Right renal cortex interstitium (tissue), 3 donors: ENCODE data around the gene PYCR2. TPM values are rescaled to one million over a fixed set of nuclear protein-coding genes. Genes with fewer than 3 reads are reported as not detected.
"Not testable (repeated sequence)": the region's sequence is repeated elsewhere in the genome, so short reads cannot be mapped to it uniquely, and the experiment has no call there.

Experiments
- DNase-seq, 3 donors: peaks; one replicate each; pipeline ENCODE4 v3.0.0-alpha.2; 2013; ENCODE audit warnings: low read depth in 3 of 3, low spot score in 2 of 3
- polyA plus RNA-seq, 3 donors: library from polyadenylated mRNA; unstranded; fragments of 120-200 nt; gene quantifications; one replicate each; pipeline ENCODE4 v1.2.1, GENCODE V29; 2013; ENCODE audit not compliant: insufficient read length in 3 of 3

The PYCR2 gene
- polyA plus RNA-seq = 10 to 100 TPM; 40.2 to 50.2 (median 48.4) TPM

DNA sequence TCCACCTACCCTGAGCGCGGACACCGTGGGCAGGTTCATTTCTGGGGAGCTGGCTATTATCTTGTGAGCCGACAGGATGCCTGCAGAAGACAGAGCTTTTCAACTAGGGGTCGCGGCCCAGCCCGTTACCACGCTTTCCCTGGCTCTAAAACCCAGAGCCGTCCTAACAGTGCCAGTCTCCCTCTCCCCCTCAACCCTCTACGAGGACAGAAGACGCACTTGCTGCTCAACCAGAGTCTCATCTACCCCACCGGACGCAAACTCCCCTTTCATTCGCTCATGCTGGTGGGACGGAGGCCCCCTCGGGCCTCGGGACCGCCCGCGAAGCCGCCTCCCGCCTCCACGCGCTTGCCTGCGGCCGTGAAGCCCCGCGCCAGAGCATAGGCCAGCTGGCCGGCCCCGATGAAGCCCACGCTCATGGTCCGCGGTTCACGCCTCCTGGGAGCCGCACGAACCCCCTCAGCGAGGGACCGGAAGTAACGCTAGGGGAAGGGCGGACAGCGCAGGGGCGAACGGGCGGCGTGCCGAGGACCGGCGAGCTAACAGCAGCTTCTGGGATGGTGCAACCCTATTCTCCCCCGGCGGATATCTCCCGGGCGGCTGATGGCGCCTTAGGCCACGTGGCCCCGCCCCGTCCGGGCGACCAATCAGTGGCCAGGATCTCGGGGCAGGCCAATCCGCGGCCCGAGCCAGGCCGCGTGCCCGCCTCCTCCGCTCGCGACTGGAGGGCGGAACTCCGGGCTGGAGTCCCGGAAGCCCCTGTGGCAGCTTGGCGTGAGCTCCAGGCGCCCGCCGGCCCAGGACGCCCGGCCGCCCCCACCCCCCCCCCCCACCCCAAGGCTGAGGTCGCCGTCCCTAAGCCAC is at the start of gene PYCR2:
Gene PYCR2, minus strand, starts transcription at position 559 of the 864 bp plus-strand sequence. Its CDS starts 140 bp downstream, at position 419.
- peak; percentile 85 to 93 (median 87) for DNase-seq

DNA sequence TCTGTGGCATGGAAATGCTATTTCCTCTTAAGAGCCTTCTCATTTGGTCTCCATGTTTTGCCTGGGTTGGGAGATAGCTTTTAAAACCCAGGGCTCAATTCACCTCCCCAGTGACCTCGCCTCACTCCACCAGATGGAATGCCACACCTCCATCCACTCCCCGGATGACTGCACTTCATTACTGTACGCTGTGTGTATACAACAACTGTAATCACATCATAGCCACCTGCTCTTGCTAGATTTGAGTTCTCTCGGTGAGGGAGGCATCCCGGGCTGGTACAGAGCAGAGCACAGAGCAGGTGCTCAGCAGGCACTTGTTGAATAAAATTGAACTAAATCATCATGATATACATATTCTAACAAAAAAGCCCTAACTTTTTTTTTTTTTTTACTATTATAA is 49.1 kb upstream of the PYCR2 start:
- DNase-seq = peak in 1 of 3 donors; percentile 38

DNA sequence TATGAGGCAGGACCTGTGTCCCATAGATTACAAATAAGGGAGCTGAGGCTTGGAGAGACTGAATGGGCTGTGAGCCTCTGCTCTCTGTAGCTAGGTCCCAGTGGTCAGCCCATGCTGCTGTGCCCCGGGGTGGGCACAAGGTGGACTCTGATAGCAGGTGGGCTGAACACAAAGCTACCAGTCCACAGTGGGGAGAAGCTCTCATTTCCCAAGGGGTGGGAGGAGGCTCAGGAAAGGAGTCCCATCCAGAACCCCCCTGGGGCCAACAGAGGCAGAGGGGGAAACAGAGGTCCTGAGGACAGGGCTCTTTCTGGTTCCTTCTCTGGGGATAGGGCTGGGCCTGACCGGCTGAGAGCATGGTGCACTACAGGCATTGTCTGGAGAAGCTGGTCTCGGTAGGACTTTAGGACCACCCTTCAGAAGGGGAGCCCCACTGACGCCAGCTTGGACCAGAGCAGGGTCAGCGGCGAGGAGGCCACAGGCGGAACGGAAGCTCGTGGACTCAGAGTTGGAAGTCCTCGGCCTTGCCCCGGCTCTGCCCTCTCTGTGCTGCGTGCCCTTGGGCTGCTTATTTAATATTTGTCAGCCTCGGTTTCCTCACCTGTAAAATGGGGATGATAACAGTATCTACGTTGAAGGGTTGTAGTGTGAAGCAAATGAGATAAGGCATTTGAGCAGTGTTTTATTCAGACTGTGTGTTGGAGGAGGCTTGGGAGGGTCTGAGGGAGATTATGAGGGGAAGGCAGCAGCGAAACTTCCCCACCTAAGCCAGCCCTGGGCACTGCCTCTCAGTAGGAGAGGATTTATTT is 48.5 kb upstream of the PYCR2 start:
- no peak for DNase-seq

DNA sequence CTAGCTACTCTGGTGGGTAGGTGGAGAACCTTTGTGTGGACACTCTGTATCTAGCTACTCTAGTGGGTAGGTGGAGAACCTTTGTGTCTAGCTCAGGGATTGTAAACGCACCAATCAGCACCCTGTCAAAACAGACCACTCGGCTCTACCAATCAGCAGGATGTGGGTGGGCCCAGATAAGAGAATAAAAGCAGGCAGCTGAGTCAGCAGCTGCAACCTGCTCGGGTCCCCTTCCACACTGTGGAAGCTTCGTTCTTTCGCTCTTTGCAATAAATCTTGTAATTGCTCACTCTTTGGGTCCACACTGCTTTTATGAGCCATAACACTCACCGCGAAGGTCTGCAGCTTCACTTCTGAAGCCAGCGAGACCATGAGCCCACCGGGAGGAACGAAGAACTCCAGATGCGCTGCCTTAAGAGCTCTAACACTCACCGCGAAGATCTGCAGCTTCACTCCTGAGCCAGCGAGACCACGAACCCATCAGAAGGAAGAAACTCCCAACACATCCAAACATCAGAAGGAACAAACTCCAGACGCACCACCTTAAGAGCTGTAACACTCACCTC is 46.6 kb upstream of the PYCR2 start:
- not testable (repeated sequence) for DNase-seq

DNA sequence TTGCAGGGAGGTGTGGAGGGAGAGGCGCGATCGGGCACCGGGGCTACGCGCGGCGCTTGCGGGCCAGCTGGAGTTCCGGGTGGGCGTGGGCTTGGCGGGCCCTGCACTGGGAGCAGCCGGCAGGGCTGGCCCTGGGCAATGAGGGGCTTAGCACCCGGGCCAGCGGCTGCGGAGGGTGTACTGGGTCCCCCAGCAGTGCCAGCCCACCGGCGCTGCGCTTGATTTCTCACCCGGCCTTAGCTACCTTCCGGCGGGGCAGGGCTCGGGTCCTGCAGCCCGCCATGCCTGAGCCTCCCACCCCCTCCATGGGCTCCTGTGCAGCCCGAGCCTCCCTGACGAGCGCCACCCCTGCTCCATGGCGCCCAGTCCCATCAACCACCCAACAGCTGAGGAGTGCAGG is 45.7 kb upstream of the PYCR2 start:
- not testable (repeated sequence) for DNase-seq

DNA sequence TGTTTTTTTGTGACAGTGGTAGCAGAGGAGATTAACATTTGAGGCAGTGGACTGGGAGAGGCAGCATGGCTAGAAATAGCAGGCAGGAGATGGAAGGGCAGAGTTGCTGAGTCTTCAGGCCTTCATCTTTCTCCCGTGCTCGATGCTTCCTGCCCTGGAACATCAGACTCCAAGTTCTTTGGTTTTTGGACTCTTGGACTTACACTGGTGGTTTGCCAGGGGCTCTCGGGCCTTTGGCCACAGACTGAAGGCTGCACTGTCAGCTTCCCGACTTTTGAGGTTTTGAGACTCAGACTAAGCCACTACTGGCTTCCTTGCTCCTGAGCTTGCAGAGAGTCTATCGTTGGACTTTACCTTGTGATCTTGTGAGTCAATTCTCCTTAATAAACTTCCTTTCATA is 41.2 kb upstream of the PYCR2 start:
- DNase-seq = no peak

DNA sequence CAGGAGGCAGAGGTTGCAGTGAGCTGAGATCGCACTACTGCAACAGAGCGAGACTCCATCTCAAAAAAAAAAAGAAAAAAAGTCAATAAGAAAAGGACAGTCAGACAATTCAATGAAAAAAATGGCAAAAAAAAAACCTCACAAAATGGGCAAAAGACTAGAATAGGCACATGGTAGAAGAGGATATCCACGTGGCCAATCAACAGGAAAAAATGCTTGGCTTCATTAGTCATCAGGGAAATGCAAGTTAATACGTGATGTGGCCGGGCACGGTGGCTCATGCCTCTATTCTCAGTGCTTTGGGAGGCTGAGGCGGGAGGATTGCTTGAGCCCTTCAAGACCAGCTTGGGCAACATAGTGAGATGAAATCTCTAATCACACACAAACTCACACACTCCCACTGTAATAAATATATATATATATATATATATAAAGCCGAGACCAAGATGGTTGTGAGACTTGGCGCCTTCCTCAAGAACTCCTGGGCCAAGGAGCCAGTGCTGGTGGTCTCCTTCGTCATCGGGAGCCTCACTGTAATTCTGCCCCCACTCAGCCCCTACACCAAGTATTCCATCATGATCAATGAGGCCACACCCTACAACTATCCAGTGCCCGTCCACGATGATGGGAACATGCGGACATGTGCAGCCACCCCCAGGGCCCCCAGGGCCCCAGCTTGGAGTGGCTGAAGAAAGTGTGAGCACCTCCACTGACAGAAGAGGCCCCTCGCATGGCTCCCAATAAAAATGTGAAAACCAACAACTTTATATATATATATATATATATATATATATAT is 39.9 kb upstream of the PYCR2 start:
- no peak for DNase-seq

DNA sequence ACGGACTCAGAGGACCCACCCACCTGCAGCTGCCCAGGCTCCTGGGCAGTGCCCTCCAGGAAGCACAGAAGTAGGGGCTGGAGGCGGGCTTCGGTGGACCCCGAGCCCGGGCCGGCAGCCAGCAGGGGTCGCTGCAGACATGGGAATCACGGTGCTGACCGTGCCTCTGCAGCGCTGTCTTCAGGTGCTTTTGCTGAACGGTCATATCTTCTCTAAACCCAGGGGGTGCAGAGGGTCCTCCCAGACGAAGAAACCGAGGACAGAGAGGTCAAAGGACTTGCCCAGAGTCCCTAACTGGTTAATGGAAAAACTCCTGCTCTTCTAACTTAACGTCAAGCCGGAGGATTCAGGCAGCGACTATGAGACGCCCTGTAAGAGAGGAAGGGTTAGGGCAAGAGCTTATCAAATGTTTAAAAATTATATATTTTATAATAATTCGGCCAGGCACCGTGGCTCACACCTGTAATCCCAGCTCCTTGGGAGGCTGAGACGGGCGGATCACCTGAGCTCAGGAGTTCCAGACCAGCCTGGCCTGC is 38.5 kb upstream of the PYCR2 start:
- no peak for DNase-seq

DNA sequence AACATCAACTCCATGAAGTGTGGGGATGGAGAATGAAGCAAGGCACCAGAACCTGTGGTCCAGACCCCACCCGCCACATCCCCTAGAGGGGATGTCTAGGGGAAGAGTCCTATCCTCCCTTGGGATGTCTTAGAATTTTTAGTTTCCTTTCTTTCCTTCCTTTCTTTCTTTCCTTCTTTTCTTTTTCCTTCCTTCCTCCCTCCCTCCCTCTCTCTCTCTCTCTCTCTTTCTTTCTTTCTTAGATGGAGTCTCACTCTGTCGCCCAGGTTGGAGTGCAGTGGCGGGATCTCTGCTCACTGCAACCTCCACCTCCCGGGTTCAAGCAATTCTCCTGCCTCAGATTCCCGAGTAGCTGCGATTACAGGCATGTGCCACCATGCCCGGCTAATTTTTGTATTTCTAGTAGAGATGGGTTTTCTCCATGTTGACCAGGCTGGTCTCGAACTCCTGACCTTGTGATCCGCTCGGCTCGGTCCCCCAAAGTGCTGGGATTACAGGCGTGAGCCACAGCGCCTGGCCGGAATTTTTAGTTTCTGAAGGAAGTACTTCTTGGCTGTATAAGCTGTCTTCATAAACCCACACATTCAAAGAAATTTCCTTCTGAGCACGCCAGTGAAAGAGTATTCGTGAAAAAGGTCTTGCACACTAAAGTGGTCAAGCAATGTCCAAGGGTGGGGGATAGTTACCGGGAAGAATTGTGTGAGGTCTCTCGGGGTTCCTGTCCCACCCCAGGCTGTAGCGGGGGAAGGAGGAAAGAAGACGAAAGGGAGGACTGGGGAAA is 37.8 kb upstream of the PYCR2 start:
- DNase-seq = no peak

DNA sequence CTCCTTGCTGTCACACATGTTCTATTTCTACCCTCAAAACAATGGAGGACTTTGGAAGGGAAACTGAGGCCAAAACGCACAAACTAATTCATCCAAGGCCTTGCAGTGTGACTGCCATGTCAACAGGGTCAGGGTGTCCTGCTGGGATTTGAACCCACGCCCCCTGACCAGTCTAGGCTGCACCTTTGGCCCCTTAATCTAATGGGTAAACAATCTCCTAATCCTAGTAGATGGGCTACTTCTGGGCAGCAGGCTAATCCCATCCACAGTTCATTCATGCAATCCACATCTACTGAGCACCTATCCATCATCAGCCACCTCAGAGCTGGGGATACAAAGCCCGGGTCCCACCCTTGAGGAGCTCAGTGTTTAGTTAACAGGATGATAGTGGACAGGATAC is 34.0 kb upstream of the PYCR2 start:
- no peak for DNase-seq

DNA sequence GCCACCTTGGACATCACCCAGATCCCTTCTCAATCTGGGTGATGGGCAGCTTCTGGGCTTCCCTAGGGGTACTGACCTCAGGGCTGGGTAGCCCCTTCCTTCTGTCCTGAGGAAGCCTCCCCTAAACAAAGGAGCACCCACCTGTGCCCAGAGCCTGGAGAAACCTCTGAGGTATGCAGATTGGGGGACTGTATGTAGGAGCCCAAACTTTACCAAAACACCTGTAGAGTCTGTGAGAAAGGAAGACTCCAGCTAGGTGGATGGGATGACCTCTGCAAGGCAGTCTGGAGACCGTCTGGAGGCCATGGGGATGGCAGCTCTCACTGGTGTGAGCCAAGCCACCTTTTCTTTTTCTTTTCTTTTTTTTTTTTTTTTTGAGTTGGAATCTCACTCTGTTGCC is 30.7 kb upstream of the PYCR2 start:
- no peak for DNase-seq

DNA sequence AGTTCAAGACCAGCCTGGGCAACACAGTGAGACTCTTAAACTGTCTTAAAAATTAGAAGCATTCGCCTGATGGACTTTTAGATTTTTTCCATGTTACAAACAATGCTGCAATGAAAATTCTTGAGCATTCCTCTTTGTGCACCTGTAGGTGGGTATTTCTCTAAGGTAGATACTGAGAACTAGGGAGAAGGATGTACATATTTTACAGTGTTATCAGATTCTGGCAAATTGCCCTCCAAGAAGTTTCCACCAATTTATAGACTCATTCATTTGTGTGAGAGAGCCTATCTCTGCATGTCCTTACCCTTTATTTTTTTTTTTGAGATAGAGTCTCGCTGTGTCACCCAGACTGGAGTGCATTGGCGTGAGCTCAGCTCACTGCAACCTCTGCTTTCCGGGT is 29.3 kb upstream of the PYCR2 start:
- DNase-seq = no peak

DNA sequence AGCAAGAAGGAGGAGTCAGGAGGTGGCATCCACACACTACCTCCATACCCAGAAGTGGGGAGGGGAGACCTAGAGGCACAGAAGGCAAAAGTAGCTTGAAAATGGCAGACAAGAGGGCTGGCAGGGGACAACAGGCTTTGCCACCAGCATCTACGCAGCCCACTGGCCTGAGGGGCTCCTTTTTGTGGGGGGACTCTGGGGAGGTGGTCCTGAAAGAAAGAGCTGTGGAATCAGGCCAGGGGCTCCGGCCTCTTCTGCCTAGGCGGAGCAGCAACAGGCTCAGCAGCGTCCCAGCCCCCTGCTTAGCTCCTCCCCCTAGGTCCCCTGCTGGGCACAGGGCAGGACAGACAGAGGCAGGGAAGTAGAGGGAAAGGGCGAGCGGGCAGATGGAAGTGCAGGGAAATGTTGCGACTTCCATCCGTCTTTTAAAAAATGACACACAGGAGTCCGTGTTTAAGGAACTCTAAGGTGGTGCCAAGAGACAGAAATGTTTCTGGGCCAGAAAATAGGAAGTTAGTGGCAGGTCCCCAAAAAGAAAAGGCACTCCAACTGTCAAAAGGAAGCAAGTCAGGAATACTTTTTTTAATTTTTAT is 27.0 kb upstream of the PYCR2 start:
- no peak for DNase-seq

DNA sequence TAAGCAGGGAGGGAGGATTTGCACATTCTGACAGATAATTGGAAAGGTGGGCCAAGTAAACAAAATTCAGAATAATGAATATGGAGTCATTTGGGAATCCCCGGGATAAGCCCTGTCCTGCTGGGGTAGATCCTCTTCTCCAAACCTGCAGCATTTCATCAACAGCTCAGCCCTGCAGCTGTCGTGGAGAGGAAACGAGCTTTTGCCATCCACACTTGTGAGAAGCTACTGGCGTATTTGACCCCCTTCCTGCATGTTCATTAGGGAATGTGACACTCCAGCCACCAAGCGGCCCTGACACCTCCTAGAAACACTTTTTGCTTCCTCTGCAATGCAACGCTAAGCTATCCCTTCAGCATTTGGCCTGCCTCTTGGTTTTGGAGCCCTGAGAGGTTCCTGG is 25.0 kb upstream of the PYCR2 start:
- DNase-seq = no peak

DNA sequence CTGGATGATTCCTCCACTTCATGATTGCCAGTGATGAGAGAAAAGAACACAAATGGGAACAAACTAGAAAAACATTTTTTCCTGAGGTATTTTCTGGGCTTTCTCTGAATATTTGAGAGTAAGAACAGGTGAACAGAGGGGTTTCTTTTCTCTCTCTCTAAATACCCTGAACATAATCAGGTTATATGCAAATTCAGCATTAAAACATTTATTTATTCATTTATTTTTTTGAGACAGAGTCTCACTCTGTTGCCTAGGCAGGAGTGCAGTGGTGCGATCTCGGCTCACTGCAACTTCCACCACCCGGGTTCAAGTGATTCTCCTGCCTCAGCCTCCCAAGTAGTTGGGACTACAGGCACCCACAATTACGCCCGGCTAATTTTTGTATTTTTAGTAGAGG is 22.8 kb upstream of the PYCR2 start:
- DNase-seq = no peak

DNA sequence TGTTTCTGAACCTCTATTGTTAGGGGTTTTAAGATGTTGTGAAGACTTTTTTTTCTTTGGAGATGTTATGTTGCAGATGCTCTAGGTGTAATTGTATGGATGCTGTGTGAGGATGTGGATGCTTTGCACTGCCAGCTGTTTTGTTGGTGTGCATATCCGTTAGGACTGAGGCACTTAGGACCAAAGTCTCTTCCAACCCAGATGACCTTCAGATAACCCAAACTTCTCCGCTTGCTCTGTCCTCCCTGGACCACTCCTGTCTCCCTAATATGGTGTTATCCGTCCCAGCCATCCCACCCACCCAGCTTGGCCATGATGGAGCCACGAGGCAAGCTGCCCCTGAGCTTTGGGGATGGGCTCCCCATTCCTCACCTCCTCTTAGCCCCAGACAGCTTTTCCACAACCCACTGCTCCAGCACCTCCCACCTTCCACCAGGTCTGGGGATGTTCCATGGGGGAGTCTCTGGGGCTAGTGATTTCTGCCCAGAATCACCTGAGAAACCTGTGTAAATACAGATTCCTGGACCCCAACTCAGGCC is 22.1 kb upstream of the PYCR2 start:
- DNase-seq = no peak

DNA sequence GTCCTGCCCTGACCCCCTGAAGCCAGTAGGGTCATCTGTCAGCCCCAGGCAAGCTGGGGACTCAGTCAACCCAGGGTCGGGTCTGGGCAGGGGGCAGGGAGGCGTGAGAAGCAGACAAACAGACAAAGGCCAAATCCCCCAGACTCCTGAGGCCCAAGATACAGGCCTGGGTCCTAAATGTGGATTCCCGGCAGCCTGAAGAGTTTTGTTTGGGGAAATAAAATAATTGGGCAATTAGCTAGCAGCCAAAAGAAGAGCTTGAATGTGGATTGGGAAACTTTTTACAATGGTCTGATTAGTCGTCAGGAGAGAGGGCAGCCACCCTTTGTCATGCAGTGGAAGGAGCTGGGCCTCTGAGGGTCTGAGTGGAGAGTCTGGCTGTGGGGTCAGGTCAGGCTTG is 21.5 kb upstream of the PYCR2 start:
- no peak for DNase-seq

DNA sequence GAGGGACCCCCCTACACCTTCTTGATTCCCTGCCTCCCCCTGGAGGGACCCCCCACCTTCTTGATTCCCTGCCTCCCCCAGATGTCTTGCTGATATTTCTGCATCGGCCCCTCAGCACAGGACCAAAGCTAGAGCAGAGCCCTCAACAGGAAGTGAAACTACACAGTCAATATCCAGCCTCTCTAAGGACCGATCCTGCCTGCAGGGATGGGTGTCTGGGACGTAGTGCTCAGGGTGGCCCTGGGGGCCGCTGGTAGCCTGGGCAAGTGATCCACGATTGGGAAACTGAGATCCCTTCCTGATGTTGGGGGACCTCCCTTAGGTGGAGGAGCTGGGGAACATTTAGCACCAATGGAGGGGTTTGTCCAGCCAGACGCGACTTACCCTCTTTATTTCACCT is 20.9 kb upstream of the PYCR2 start:
- DNase-seq = no peak

DNA sequence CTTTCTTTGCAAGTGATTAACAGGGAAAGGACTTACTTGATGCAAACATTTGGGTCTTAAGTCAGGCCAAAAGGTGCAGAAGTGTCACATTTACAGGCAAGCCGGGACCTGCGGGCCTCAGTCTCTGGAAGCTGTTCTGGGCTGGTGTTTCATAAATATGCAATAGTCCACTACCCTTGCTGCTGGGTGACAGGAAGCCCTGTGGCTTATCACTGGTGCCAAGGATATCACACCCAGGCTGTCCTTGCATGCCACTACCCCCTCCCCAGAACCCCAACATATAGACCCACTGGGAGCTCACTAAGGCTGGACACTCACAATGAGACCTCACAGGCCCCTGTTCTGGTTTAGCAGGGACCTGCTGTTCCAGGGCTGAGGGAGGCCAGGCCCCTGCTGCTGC is 20.3 kb upstream of the PYCR2 start:
- no peak for DNase-seq
